Breast epithelium (tissue), 4 donors: ENCODE data around the gene BCO1. TPM values are rescaled to one million over a fixed set of nuclear protein-coding genes. Genes with fewer than 3 reads are reported as not detected.
"Not testable (repeated sequence)": the region's sequence is repeated elsewhere in the genome, so short reads cannot be mapped to it uniquely, and the experiment has no call there.

Experiments used
- DNase-seq, 2 donors: peaks; one replicate each; pipeline ENCODE4 v3.0.0-alpha.2; 2019; ENCODE audit warnings: low spot score in 2 of 2
- H3K27ac ChIP-seq, 2 donors: fragments of 200-600 bp; sonication (generic) in 1 of 2; one replicate each; pipeline ENCODE4 v1.5.1; 2016 to 2019; ENCODE audit warnings: mild to moderate bottlenecking in 1 of 2
- H3K27me3 ChIP-seq, 2 donors: fragments of 200-600 bp; sonication (generic) in 1 of 2; one replicate each; pipeline versions ENCODE4 v1.5.1 to v1.6.0; 2017 to 2019; ENCODE audit warnings: control low read depth in 1 of 2, mild to moderate bottlenecking in 1 of 2
- H3K36me3 ChIP-seq: fragments of 200-600 bp; one replicate; pipeline ENCODE4 v1.5.1; 2019
- H3K4me1 ChIP-seq, 2 donors: fragments of 200-600 bp; sonication (generic); one replicate each; pipeline ENCODE4 v1.5.1; 2016 to 2019; ENCODE audit warnings: control low read depth in 1 of 2
- H3K4me3 ChIP-seq, 3 donors: fragments of 200-600 bp; sonication (generic); 1 replicate in 2 of 3; 2 replicates in 1 of 3; pipeline ENCODE4 v1.5.1; 2016 to 2019; ENCODE audit warnings: mild to moderate bottlenecking in 3 of 3, moderate library complexity in 2 of 3
- H3K9me3 ChIP-seq, 2 donors: fragments of 200-600 bp; sonication (generic) in 1 of 2; one replicate each; pipeline ENCODE4 v1.5.1; 2016 to 2019; ENCODE audit warnings: control low read depth in 1 of 2
- CTCF ChIP-seq, 3 donors: fragments of 450-650 bp; IDR thresholded peaks; one replicate each; pipeline ENCODE4 v1.5.1; 2016 to 2017; ENCODE audit warnings: antibody characterized with exemption in 3 of 3, mild to moderate bottlenecking in 3 of 3, moderate library complexity in 3 of 3
- POLR2A ChIP-seq: fragments of 450-650 bp; IDR thresholded peaks from one replicate; pipeline ENCODE4 v1.6.1; 2016; ENCODE audit warnings: antibody characterized with exemption, mild to moderate bottlenecking, moderate library complexity
- POLR2AphosphoS5 ChIP-seq, 3 donors: sonication (generic); formaldehyde crosslinking; IDR thresholded peaks; one replicate each; pipeline ENCODE4 v1.6.1; 2017; ENCODE audit warnings: antibody characterized with exemption in 3 of 3
- intact Hi-C: fragments of 100-400 bp; cut with DNase I; formaldehyde crosslinking; loops from one replicate; pipeline ENCODE4 v1.15.1; 2023; ENCODE audit warnings: low total_unique reads
- total RNA-seq, 3 donors: library from RNA; depleted of rRNA; stranded (reverse); fragments of >200 nt; gene quantifications; one replicate each; pipeline ENCODE4 v1.1.0, GENCODE V29; 2016

BCO1 gene
- total RNA-seq, 3 donors from 2014 or later: 0.29 TPM; not detected in 2

GRCh38 chr16:81224824-81225223 is 13.7 kb upstream of the BCO1 start:
- no peaks in the 10 kb centered on the region for H3K27me3 ChIP-seq
- H3K27ac ChIP-seq: no peak overlapping the region
- no peaks in the 10 kb centered on the region for H3K36me3 ChIP-seq
- H3K4me1 ChIP-seq: no peaks in the 10 kb centered on the region
- H3K9me3 ChIP-seq: no peaks in the 10 kb centered on the region
- no peak for TF ChIP-seq CTCF (IDR thresholded peaks at IDR 0.05)
- no peak for TF ChIP-seq POLR2A
- no peak for TF ChIP-seq POLR2AphosphoS5 (IDR thresholded peaks at IDR 0.05)
- intact Hi-C loops: no loop called here
- no peak overlapping the region for H3K4me3 ChIP-seq
- DNase-seq: no peak

DNA sequence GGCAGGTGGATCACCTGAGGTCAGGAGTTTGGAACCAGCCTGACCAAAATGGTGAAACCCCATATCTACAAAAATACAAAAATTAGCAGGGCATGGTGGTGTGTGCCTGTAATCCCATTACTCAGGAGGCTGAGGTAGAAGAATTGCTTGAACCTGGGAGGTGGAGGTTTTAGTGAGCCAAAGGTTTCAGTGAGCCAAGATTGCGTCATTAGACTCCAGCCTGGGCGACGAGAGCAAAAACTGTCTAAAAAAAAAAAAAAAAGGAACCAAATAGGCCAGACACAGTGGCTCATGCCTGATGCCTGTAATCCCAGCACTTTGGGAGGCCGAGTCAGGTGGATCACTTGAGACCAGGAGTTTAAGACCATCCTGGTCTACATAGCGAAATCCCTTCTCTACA is 12.8 kb upstream of the BCO1 start:
- intact Hi-C loops: not testable (repeated sequence)

DNA sequence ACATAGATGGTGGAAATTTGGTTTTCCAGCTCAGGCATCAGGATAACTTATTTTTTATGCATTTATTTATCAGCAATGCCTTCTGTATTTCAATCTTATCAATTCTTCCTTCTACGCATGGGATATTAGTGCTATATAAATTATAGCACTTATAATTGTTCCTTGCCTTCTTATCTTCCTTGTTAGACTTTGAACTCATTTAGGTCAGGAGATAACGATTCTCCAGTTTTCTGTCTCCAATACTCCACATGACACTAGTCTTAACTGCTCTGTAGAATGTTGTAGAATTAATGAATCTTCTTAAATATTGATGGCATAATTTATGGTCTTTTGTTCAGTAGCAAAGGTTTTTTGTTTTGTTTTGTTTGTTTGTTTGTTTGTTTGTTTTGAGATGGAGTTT is 10.7 kb upstream of the BCO1 start:
- TF ChIP-seq POLR2A (no peak), POLR2AphosphoS5 (IDR thresholded peaks at IDR 0.05) (no peak), CTCF (IDR thresholded peaks at IDR 0.05) (no peak)
- no peak overlapping the region for H3K27ac ChIP-seq
- H3K27me3 ChIP-seq: no peaks in the 10 kb centered on the region
- no peaks in the 10 kb centered on the region for H3K9me3 ChIP-seq
- H3K36me3 ChIP-seq: no peaks in the 10 kb centered on the region
- H3K4me1 ChIP-seq: no peaks in the 10 kb centered on the region
- intact Hi-C loops: no loop called here
- DNase-seq: no peak
- H3K4me3 ChIP-seq: no peak overlapping the region

More for the DNA sequence above, 12.8 kb upstream of the BCO1 start:
- not testable (repeated sequence) for H3K9me3 ChIP-seq, H3K27ac ChIP-seq, H3K36me3 ChIP-seq, H3K4me3 ChIP-seq, H3K27me3 ChIP-seq, H3K4me1 ChIP-seq, DNase-seq

- intact Hi-C loops: no loop called here
- no peak overlapping the region for H3K4me3 ChIP-seq
Observed at GRCh38 chr16:81229811-81230210, 8.7 kb upstream of the BCO1 start.

GRCh38 chr16:81231014-81231413 is 7.5 kb upstream of the BCO1 start:
- Histone ChIP-seq H3K36me3 (no peaks in the 10 kb centered on the region), H3K4me3 (no peak overlapping the region), H3K27ac (no peak overlapping the region), H3K27me3 (no peaks in the 10 kb centered on the region), H3K4me1 (no peaks in the 10 kb centered on the region), H3K9me3 (no peaks in the 10 kb centered on the region)
- intact Hi-C loops: no loop called here
- TF ChIP-seq POLR2AphosphoS5 (IDR thresholded peaks at IDR 0.05) (no peak), POLR2A (no peak), CTCF (IDR thresholded peaks at IDR 0.05) (no peak)
- no peak for DNase-seq

More at GRCh38 chr16:81229811-81230210, 8.7 kb upstream of the BCO1 start:
- Histone ChIP-seq H3K4me1 (no peaks in the 10 kb centered on the region), H3K36me3 (no peaks in the 10 kb centered on the region), H3K27ac (no peak overlapping the region), H3K27me3 (no peaks in the 10 kb centered on the region), H3K9me3 (no peaks in the 10 kb centered on the region)
- TF ChIP-seq CTCF (IDR thresholded peaks at IDR 0.05) (no peak), POLR2AphosphoS5 (IDR thresholded peaks at IDR 0.05) (no peak), POLR2A (no peak)
- DNase-seq: no peak

DNA sequence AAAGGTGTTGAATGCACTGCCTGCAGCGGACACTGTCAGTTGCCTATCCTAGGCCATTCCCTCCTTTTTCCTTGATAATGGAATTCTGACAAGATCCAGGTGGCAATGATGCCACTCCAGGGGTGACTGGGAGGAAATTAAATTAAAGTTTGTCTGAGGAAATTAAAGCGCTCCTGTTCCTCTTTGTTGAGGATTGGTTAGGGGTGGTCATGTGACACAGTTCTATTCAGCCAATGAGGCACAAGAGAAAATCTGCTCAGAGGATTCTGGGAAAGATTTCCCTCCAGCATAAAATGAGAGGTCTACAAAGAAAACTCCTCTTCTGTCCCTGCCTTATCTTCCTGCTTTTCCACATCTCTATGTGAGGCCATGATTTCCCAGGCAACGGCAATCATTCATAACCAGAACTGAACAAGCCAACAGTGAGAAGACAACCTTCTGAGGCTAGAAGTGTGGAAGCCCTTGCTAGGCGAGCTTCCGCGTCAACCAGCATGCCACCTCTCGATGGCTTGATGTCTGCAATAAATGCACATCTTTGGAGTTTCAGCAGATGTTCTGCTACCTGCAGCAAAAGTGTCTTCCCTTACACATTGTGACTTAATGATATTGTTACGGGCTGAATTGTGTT is 5.6 kb upstream of the BCO1 start:
- no peak overlapping the region for H3K4me3 ChIP-seq
- intact Hi-C loops: no loop called here
- no peak for DNase-seq

More for the DNA sequence above, 5.6 kb upstream of the BCO1 start:
- Histone ChIP-seq H3K36me3 (no peaks in the 10 kb centered on the region), H3K9me3 (no peaks in the 10 kb centered on the region), H3K4me1 (no peaks in the 10 kb centered on the region), H3K27me3 (no peaks in the 10 kb centered on the region), H3K27ac (no peak overlapping the region)
- TF ChIP-seq POLR2A (no peak), POLR2AphosphoS5 (IDR thresholded peaks at IDR 0.05) (no peak), CTCF (IDR thresholded peaks at IDR 0.05) (no peak)
